HG03159 (cell line): ENCODE data around the gene TBX1.
"Not testable (repeated sequence)": the region's sequence is repeated elsewhere in the genome, so short reads cannot be mapped to it uniquely, and the experiment has no call there.

Experiments used
- ATAC-seq: cut with Tn5 transposase; IDR thresholded peaks from one replicate; pipeline ENCODE4 v1.9.1; 2021; ENCODE audit warnings: mild to moderate bottlenecking, moderate library complexity; ENCODE audit not compliant: unreplicated experiment

TBX1 gene

DNA sequence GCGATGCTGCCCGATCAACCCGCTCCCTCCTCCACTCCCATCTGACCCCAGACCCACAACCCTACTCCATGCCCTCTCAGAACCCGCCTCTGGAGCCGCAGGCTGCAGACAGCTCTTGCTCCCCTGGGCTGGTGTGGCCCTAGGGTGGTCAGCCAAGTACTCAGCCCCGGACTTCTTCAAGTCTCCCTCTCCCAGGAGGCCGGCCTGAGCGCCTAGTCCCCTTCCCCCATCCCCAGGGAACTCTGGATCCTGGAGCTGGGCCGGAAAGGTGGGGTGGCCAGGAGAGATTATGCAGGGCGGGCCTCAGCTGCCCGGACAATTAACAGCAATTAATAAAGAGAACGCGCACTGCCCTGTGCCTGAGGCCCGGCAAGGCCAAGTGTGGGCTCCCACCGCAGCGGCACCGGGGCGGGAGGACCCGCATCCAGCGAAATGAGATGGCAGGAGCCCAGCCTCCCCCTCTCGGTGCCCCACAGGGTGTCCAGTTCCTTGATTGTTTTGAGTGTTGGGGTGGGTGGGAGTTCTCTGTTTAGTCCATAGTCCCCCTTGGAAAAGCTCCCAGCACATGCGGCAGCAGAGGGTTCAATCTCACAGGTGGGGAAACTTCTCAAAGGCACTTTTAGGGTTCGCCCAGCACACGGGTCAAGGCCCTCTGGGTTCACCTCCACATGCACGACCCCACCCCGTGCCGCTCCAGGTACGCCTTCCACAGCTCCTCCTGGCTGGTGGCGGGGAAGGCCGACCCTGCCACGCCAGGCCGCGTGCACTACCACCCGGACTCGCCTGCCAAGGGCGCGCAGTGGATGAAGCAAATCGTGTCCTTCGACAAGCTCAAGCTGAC is 3.1 kb downstream of the TBX1 start:
- no peak for ATAC-seq

DNA sequence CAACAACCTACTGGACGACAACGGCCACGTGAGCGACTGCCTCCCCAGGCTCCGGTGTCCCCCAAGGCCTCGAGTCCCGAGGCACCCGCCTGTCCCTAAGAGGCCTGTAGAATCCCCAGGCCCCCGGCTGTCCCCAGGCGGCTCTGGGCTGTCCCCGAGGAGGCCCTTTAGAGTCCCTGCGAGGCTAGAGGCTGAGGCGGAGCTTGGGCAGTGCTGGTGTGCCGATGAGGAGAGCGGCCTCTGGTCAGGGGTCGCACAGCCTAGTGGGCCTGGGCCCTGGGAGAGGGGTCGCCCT is 3.7 kb downstream of the TBX1 start:
- no peak for ATAC-seq

GRCh38 chr22:19764636-19765476 is 4.3 kb downstream of the TBX1 start:
- no peak for ATAC-seq

- no peak for ATAC-seq
Measured at GRCh38 chr22:19765477-19766239, 5.1 kb downstream of the TBX1 start.

- ATAC-seq: no peak
Measured at GRCh38 chr22:19766240-19766510, 5.6 kb downstream of the TBX1 start.

GRCh38 chr22:19766511-19767426 is 6.2 kb downstream of the TBX1 start:
- ATAC-seq: no peak

- ATAC-seq: no peak
Measured at GRCh38 chr22:19767427-19768341, 7.1 kb downstream of the TBX1 start.

DNA sequence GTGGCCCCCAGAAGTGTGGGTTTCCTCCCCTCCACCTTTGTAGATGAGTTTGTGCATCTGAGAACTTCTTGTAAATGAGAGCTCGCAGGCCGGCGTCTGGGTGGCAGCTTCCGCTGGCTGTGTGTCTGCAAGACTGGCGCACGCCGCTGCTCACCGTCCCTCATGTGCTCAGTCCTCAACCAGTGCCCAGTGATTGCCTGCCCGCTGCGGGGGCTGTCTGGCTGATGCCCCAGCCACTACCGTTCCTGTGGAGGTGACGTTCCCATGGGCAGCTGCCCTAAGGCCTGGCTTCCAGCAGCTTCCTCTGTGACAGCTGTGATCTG is 8.8 kb downstream of the TBX1 start:
- no peak for ATAC-seq

- no peak for ATAC-seq
Measured at GRCh38 chr22:19770349-19771220, 10.0 kb downstream of the TBX1 start.

DNA sequence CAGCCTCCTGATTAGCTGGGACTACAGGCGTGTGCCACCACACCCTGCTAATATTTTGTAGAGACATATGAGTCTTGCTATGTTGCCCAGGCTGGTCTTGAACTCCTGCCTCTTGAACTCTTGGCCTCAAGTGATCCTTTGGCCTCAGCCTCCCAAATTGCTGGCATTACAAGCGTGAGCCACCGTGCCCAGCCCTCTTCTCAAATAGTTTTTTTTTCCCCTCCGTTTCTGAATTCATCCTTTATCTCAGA is 11.8 kb downstream of the TBX1 start:
- ATAC-seq: no peak

- ATAC-seq: no peak
Measured at GRCh38 chr22:19772673-19773469, 12.3 kb downstream of the TBX1 start.

DNA sequence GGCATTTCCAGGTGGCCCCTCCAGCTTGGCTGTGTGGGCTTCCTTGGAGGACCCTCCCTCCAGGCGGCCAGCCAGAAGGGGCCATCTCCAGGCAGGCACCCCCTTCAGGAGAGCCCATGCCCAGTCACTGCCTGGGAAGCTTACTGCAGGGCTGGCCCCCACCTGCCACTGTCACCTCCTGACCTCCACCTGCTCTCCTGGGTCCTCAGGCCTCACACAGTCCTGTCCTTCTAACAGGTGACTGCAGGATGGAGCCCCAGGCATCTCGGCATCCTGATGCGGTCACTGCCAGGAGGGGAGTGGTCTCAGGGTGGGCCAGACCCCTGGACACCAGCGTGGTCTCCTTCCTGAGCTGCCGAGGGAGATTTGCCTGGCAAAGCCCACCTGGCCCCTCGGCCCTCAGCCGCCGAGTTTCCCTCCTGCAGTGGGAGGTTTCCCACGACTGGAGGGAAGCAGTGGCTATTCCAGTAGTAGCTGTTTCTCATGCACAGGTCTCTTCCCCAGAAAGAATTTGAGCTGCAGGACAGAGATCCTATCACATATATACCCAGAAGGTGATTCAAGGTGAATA is 13.0 kb downstream of the TBX1 start:
- ATAC-seq: no peak

- no peak for ATAC-seq
Measured at GRCh38 chr22:19774628-19775027, 14.1 kb downstream of the TBX1 start.

- ATAC-seq: no peak
Measured at GRCh38 chr22:19775496-19776325, 15.1 kb downstream of the TBX1 start.

DNA sequence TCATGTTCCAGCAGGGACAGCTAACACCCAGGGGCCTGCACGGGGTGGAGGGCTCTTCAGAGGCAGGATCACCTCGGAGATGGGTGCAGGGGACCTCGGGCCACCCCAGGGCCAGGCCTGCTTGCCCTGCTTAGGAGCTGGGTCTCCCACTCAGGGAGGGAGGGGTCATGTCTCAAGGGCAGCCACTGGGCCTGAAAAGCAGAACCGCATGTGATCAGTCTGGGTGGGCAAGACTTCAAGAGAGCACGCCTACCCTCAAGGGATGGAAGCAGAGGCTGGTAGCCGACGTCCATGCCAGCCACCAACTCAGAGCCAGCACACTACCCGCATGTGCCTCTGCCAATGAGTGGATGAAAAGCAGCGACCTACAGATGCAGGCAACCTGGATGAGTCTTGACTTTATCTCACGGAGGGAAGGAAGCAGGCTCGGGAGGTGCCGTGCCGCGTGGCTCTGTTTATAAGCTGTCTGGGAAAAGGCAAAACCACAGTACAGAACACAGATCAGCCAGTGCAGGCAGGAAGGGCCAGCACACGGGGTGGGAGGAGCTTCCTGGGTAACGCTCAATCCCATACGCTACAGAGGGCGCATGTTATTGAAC is 16.0 kb downstream of the TBX1 start:
- ATAC-seq: no peak

- ATAC-seq: not testable (repeated sequence)
Measured at GRCh38 chr22:19777192-19777591, 16.6 kb downstream of the TBX1 start.

GRCh38 chr22:19779011-19779421 is 18.4 kb downstream of the TBX1 start:
- ATAC-seq: no peak
